Stimulated activated CD4-positive, alpha-beta T cell treated with anti-CD3 and anti-CD28 coated beads, Interleukin-4, amount 100 ng/mL, for 48 hours (primary cell): ENCODE data around the gene FAM133A.
A peak's percentile ranks its signal among the peaks of the same experiment; 100 is the strongest.

Experiments
- DNase-seq, 2 donors: peaks; one replicate each; pipeline ENCODE4 v3.0.0-alpha.2; 2020; ENCODE audit warnings: low read depth in 2 of 2

The FAM133A gene

DNA sequence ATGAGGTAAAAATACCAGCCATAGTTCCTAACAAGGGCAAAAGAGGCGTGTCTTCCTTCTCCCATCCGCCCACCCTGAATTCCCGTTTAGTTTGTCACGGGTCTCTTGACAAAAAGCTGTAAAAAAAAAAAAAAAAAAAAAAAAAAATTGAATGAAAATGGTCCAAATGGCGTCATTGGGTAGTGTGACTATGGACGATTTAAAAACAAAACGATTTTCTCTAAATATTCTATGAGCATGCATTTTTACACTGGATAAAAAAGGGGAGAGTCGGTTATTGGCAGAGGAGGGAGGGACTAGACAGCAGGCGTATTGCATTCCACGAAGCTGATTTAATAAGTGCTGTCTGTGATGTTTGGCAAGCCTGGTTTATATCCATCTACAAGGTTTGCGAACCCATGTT, at the start of gene FAM133A:
Gene FAM133A, plus strand, starts transcription at position 338 of the 403 bp plus-strand sequence. CDS start 35,214 bp downstream, outside the sequence.
- DNase-seq = no peak

DNA sequence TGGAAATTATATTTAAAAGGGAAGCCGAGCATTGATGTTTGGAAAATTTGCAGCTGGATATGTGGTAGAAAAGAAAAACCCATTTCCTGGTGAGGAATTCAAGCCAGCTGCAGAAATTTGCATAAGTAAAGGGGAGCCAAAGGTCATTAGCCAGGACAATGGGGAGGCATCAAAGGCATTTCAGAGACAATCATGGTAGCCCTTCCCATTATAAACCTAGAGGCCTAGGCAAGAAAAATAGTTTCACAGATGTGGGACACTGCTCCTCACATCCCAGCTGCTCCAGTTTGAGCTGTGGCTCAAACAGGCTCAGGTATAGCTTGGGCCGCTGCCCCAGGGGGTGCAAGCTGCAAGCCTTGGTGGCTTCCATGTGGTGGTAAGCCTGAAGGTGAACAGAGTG, 36.4 kb upstream of the FAM133A start:
- DNase-seq = no peak

DNA sequence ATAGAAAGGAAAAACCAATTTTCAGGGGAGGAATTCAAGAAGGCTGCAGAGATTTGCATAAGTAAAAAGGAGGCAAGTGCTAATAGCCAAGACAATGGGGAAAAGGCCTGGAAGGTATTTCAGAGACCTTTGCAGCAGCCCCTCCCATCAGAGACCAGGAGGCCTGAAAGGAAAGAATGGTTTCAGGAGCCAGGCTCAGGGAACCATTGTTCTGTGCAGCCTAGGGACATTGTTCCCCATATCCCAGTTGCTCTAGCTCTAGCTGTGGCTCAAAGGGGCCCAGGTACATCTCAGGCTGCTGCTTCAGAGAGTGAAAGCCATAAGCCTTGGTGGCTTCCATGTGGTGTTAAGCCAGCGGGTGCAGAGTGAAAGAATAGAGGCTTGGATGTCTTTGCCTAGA, 24.6 kb upstream of the FAM133A start:
- DNase-seq = no peak

DNA sequence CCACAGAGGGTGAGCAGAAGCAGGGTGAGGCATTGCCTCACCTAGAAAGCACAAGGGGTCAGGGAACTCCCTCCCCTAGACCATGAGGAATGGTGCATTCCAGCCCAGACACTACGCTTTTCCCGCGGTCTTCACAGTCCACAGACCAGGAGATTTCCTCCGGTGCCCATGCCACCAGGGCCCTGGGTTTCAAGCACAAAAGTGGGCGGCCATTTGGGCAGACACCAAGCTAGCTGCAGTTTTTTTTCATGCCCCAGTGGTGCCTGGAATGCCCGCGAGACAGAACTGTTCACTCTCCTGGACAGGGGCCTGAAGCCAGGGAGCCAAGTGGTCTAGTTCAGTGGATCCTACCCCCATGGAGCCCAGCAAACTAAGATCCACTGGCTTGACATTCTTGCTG, 13.4 kb upstream of the FAM133A start:
- no peak for DNase-seq

DNA sequence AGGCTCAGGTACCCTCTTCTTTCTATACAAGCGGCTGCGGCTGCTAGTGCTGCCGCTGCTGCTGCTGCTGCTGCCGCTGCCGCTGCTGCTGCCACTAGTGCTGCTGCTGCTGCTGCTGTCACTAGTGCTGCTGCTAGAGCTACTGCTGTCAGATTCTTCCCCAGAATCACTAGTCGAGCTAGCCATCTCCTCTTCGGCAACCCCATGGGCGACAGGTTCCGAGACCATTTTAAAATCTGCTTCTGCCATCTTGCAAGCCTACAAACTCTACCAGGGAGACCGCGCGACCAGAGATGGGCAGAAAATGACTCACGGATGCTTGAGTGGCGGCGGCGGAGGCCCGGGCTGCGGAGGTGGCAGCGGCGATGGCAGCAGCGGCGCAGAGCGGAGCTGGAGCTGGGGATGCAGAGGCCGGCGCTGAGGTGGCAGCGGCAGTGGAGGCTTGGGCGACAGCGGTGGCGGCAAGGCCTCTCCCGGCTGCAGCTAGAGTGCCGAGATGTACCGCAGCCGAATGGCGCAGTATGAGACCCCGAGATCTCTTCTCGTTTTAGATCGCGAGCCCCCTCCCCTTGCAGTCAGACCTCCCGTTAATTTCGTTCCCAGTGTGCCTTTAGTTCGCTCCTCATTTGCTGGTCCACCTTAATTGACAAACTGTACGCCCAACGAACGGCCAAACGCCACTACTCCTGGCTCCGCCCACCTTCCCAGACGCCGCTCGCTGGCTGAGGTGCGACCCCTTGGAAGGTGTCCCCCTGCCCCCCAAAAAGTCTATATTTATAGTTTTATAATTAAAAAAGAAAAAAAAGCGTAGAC, 744 bp upstream of the FAM133A start, which contains the start of gene NAP1L3:
Gene NAP1L3, minus strand, starts transcription at position 523 of the 813 bp plus-strand sequence. Its CDS starts 274 bp downstream, at position 249.
- peak; percentile 38 to 46 for DNase-seq

DNA sequence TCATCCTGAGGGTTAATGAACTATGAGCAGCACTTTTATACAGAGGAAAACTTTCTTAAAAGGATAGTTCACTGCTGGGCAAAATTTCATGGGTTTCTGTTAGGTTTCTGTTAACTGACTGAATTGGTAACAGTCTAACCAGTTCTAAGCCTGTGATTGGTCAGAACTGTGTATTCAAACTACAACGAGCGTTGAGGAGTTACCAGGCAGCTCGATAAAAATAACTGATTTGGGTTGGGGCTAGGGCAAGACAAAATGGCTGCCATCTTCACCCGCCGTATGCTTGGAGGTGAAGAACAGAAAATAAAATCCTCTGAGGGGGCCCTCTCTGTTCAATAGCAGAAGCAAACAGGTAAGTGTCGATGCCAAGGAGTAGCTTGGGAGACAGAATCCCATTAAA, 22.0 kb downstream of the FAM133A start:
- DNase-seq = no peak

DNA sequence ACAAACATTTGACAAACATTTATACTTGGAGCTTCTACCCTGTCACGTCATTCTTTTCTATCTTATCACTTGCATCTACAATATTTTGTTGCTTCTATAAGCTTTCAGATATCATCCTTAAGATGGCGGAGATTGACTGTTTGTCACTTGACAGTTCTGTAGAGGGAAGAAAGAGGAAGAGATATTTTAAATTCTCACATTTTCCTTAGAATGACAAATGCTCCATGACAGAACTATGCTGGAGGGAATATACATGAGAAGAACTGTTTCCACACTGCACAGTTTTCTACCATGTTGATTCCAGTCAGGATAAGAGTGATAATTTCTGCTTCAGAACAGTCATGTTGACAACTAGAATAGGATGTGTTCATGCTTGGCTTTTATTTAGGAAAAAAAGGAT, 29.7 kb downstream of the FAM133A start:
- no peak for DNase-seq

DNA sequence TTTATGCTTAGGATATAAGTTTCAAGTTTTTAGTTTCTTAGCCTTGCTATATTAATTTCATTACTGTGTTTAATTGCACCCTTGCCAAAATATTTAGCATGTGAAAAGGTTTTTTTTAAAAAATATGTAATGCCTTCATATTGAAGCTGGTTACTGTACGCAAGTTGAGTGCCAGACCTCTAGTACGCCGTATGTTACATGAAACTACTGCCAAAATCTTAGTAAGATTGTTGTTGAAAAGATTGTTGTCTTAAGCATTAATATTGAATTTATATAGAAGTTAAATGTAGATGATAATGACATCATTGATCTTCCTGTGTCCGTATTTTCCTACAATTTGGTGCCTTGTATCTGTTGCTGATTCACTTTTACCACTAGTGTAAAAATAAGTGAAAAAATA, 37.1 kb downstream of the FAM133A start:
- DNase-seq = no peak

DNA sequence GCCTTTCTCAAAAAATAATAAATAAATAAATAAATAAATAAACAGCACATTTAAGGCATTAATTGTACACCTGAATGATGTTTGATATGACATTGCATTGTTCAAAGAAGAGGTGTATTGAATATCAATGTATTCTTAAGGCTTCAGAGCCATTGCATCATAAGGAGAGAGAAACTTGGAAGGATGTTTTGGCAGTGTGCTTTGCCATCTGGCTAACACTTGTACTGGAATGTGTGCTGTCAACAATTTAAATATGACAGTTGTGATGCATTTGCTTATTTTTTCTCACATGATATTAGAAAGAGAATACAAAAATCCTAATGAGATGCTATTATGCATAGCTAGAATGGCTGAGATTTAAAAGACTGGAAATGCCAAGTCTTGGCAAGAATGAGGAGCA, 67.8 kb downstream of the FAM133A start:
- DNase-seq = no peak

DNA sequence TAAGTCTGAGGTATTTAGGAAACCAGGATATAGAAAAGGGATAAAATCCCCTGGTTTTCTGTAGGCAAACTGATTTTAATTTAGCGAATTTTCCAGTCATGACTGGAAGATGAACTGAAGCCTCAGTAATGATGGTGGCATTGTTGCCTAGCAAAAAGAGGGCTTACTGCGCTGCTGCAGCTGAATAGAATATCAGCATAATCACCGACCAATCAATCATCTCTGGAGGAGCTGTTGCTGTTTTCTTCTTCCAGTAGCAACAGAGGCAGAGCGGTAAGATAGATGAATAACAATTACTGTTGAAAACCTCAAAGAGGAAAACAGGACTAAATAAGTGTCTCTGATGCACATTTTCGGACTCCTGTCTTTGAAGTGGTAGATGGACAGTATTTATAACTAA, 86.2 kb downstream of the FAM133A start:
- DNase-seq = no peak
